Right lung (tissue), 5 donors: ENCODE results near the gene GRK5. TPM values are rescaled to one million over a fixed set of nuclear protein-coding genes. Genes with fewer than 3 reads are reported as not detected.
A peak's percentile ranks its signal among the peaks of the same experiment; 100 is the strongest.

Source experiments
- DNase-seq, 2 donors: peaks; one replicate each; pipeline ENCODE4 v3.0.0-alpha.2; 2013
- polyA plus RNA-seq, 5 donors: library from polyadenylated mRNA; unstranded; fragments of 120-200 nt; gene quantifications; one replicate each; pipeline versions ENCODE4 v1.2.1 to v1.2.3, GENCODE V29; 2013; ENCODE audit warnings: inconsistent platforms in 1 of 5, low replicate concordance in 1 of 5; ENCODE audit not compliant: insufficient read length in 5 of 5, insufficient read depth in 1 of 5

The GRK5 gene
- polyA plus RNA-seq, 5 donors: 52.2 to 60.0 (median 53.0) TPM

- no peak for DNase-seq
These were observed 129.9 kb downstream of the GRK5 start for GRCh38 chr10:119337223-119337622.

- no peak for DNase-seq
These were observed 130.5 kb downstream of the GRK5 start for GRCh38 chr10:119337796-119338432.

DNA sequence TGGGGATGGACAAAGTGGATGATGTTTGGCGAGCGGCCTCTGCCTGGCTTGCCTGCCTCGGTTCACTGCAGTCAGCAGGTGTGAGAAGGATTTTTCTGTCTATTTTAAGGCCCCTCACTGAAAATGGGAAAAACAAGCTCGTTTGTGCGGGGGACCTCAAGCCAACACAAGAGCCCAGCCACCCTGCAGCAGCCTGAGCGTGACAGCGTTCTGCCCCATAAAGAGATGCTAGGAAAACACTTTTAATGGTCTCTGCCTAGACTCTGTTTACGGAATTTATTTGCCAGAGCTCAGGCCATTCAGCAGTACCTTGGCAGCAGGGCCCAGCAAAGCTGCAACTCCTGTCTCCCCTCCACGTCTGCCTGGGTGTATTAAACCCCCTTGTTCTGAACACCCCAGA lies 131.7 kb downstream of the GRK5 start:
- DNase-seq: no peak

DNA sequence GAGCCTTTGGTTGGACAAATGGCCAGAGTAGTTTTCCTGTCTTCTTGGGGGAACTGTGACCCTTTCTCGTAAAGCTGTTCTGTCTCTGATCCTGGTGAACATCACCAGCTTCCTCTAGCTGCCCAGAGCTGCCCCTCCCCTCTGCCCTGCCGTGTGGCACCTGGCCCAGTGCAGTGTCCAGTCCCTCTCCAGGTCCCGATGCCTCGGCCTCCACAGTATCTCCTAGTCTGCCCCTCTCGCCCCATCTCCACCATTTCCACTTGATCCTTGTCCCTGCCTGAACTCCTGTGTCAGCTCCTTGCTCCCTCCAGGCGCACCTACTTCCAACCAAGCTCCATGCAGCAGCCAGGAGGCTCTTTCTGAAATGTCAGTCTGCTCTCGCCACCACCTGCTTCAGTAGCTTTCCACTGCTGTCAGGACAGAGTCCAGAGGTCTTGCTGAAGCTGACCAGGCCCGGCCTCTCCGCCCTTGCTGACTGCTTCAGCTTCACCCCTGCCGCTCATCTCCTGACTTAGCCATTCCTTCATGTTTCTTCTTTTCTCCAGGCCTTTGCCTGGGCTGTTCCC lies 133.6 kb downstream of the GRK5 start:
- DNase-seq: no peak

GRCh38 chr10:119341459-119342301 lies 134.3 kb downstream of the GRK5 start:
- DNase-seq: peak; percentile 76 to 85

DNA sequence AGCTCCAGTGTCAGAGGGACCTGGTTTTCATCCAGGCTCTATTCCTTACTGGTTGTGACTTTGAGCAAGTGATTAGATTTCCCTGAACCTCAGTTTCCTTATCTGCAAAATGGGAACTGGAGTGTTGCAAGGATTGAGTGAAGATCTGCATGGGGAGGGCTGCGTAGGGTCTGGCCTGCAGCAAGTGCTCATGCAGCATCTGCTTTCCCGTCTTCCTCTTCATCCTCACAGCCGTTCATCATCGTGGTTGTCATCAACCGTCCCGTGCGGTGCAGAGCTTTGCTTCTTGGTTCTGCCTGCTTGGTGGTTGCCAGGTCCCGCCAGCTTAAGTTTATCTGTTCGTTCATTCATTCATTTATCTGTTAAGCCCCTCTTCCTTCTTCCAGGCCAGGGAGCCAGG lies 135.0 kb downstream of the GRK5 start:
- DNase-seq: no peak

- DNase-seq: no peak
These were observed 135.7 kb downstream of the GRK5 start for GRCh38 chr10:119343011-119343601.

- DNase-seq: no peak
These were observed 137.0 kb downstream of the GRK5 start for GRCh38 chr10:119344381-119344780.

GRCh38 chr10:119346095-119346832 lies 138.9 kb downstream of the GRK5 start:
- no peak for DNase-seq

DNA sequence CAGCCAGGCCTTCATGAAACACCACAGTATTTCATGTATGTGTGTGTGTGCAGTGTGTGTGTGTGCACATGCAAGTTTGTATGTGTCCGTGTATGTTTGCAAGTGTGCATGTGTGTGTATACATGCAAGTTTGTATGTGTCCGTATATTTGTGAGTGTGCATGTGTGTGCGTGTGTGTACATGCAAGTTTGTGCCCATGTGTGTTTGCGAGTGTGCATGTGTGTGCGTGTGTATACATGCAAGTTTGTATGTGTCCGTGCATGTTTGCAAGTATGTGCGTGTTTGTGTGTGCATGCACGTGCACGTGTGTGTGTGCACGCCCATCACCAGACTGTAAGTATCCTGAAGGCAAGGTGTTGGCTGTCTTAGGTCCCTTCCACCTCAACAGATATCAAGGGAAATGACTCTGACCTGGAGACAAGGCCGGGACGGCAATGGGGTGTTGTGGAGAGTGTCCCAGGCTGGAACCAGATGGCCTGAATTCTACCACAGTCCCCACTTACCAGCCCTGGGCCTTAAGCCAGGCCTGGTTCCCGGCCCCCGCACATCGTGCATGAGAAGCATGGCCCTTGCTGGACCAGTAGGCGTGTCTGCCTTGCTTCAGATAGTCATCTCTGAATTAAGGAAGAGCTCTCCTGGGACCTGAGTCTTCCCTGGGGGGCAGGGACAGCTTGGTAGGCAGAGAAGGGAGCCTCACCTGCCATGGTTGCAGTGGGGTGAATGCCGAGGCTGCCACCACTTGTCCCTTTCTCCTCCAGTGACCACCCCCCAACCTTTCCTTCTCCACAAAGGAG lies 140.0 kb downstream of the GRK5 start:
- no peak for DNase-seq

DNA sequence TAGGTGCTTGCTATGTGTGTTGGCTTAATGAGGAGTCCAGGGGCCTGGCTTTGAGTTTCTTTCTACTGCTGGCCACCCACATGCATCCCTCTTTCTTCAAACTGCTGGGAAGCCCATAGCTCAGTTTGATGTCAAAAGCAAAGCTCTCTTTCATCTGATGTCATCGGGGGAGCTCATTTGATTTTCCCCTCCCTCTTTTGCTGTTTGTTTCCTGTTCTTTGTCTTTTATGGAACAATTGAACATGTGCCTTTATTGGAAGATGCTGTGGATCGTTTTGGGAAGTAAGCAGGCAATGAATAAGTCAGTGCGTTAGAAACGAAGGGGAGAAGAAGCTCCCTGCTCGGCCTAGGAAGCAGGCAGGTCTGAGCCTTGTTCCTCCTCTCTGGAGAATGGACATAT lies 140.7 kb downstream of the GRK5 start:
- DNase-seq: no peak

GRCh38 chr10:119348516-119349240 lies 141.3 kb downstream of the GRK5 start:
- DNase-seq: peak in 1 of 2 donors; percentile 70

DNA sequence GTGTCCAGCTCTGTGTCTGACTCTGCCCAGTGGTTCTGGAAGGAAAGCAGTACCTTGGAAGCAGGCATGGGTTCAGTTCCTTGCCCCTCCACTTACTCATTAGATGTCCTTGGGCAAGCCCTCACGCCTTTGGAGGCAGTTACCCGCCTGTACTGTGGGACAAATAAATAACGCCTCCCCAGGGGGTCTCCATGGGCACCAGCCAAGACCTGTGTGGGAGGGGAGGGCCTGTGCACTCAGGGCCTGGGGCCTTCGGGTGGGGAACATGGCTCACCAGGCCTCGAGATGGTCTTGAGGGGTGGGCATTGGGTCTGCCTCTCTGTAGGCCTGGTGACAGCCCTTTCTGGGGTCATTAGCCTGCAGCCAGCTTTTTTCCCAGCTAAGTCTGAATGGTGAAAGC lies 142.0 kb downstream of the GRK5 start:
- DNase-seq: no peak

GRCh38 chr10:119349937-119350501 lies 142.6 kb downstream of the GRK5 start:
- no peak for DNase-seq

GRCh38 chr10:119350502-119351097 lies 143.2 kb downstream of the GRK5 start:
- peak; percentile 64 to 72 for DNase-seq

- DNase-seq: no peak
These were observed 143.8 kb downstream of the GRK5 start for GRCh38 chr10:119351189-119351588.

DNA sequence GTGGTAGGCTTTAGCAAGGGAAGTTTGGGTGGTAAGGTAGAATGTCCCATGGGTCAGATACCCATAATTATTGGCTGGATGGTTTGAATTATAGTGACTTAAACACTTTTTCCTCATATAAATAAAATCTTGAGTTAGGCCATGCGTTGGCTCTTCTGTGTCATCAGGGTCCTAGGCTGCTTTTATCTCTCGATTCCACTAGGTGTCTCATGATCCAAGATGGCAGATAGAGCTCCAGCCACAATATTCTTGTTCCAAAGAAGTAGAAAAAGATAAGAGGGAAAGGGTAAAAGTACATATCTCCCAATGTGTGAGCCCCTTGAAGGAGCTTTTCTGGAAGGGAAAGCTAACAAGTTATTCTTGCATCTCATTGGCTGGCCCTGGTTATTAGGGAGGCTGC lies 144.7 kb downstream of the GRK5 start:
- no peak for DNase-seq

GRCh38 chr10:119352807-119353206 lies 145.4 kb downstream of the GRK5 start:
- no peak for DNase-seq

DNA sequence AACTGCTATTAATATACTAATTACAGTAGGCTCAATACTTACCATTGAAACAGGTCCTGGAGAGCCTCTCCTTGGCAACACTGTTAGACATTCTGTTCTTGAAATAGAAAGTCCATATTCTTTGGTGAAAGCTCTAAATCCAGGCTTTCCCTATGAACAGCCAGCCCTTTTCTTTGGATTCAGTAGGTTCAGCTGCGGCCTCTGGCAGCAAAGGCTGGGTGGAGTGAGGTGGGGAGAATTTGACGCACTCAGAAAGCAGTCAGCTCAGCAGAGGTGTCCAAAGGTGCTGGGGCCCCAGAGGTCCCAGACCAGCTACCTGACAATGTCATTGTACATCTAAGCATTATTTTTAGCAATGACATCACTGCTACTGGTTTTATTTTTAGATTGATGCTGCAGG lies 146.1 kb downstream of the GRK5 start:
- DNase-seq: no peak

- DNase-seq: no peak
These were observed 148.6 kb downstream of the GRK5 start for GRCh38 chr10:119355930-119356329.
